NOMO-1 (cell line): Measurements from ENCODE around the gene TARS3.
"Not testable (repeated sequence)": the region's sequence is repeated elsewhere in the genome, so short reads cannot be mapped to it uniquely, and the experiment has no call there.

Source experiments
- DNase-seq, 2 experiments: peaks; one replicate each; lab custom pipeline; 2025; ENCODE audit not compliant: unreplicated experiment in 2 of 2; lab: John Stamatoyannopoulos, UW

The TARS3 gene

DNA sequence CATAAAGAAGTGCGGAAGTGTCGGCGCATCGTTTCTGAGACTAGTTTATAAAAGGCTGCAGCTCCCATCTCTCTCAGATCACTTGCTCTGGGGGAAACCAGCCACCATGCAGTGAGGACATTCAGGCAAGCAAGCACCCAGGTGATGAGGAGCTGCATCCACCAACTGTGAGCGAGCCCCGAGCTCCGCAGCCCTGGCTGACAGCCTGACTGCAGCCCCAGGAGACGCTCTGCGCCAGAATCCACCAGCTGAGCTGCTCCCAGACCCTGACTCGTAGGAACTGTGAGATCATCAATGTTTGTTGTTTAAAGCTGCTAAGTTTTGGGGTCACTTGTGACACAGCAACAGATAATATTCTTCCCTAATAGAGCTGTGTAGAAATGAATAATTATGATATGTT, 67.1 kb downstream of the TARS3 start:
- DNase-seq = no peak

GRCh38 chr15:101654624-101655337, 69.5 kb downstream of the TARS3 start:
- DNase-seq = not testable (repeated sequence)

GRCh38 chr15:101654171-101654570, 70.1 kb downstream of the TARS3 start:
- DNase-seq = peak in 1 of 2 experiments; percentile 61

DNA sequence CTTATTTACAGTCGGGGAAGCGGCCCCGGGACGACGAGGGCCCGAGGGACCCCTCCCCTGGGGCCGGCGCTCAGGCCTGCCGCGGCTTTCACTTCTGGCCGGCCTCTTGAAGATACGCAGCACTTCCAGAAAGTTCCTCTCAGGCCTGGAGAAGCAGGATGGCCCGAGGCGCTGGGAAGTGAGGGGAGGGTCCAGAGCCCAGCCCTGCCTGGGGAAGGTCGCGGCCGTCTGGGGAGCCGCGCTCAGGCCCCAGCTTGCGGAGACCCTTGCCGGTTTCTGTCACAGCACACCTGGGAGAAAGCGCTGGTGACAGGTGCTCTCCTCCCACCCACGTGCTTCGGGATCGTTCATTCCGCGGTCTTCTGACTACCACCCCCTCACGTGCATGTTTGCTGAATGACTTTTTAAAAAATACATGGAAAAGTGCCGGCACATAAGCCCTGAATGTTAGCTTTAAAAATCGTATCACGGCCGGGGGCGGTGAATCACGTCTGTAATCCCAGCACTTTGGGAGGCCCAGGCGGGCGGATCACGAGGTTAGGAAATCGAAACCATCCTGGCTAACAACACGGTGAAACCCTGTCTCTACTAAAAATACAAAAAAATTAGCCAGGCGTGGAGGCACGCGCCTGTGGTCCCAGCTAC, 71.4 kb downstream of the TARS3 start:
- DNase-seq = no peak

- DNase-seq = peak; percentile 89 to 97
Measured at GRCh38 chr15:101652098-101652785, 72.0 kb downstream of the TARS3 start, which contains the start of gene TM2D3. TSS of gene TM2D3 (minus strand) at chr15:101652381. CDS start at chr15:101652361, 20 bp downstream.

DNA sequence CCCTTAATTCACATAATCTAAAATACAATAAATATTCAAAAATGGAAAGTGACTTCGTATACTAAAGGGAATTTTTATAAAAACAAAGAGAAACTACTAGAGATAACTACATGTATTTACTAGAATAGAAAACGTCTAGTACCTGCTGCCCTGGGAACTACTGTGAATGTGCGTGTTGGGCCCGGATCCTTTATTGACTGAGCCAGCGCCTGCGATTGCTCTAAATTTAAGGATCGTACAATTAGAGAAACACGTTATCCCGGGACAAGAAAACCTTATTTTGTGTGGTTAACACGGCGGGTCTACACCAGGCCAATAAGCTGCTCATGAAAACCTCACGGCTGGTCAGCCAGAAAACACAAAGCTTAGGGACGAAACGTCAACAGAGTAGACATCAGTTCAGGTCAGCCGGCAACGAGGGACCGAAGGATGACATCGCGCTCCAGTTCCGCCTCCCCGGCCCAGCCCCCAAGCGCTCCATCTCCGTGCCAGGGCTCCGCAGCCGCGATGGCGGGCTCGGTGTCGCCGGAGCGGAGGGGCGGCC, 72.6 kb downstream of the TARS3 start:
- peak; percentile 48 to 81 for DNase-seq

GRCh38 chr15:101650145-101650544, 74.1 kb downstream of the TARS3 start:
- no peak for DNase-seq

DNA sequence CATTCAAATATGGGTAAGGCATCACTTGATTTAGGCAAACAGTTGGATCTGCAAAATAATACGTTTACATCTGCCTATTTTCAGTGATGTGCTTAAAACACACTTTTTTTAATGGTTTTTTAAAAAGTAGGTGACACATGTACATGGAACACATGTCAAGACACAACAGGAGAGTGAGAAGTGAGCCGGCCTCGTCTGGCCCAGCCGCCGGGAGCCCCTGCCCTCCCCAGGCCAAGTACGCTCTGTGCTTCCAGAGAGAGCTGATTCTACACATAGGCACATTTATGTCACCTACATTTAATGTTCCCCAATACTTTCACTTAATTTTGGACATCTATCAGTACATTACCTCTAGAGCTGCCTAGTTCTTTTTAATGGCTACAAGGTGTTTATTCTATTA, 75.9 kb downstream of the TARS3 start:
- DNase-seq = no peak

DNA sequence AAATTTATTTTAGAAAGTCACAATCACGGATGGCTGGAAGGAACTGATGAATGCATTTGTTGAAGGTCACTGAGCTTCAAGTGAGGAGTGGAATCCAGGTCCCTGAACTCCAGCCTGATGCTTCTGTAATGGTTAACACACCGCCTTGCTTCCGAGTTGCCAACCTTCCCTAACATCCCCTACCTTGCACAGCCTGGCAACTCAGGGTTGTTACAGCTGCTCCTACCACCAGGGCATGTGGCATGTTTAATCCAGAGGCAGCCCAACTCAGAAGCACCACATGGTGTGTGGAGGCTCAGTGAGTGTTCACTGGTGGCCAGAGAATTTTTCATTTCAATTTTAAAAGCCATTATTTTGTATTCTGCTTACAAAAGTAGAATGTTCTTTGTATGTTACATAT, 77.0 kb downstream of the TARS3 start:
- no peak for DNase-seq

DNA sequence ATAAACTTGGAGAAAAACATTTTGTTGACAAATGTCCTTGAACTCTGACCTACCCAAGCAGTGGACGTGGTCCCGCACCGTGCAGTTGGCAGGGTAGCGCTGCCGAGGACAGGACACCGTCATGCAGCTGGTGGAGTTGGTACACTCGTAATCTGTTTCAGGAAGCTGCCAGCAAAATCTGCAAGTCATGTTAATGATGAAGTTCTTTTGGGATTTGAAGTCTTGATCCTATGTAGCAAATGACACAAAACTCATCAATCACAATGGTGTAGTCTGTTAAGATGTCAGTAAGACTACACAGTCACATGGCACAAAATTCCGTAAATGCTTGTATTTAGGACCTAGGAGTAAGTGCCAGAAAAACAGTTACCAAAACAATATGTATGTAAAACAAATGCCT, 77.6 kb downstream of the TARS3 start:
- DNase-seq = no peak

- peak in 1 of 2 experiments; percentile 21 for DNase-seq
Measured at GRCh38 chr15:101642361-101642760, 81.9 kb downstream of the TARS3 start.

- peak; percentile 85 to 97 for DNase-seq
Measured at GRCh38 chr15:101641894-101642293, 82.4 kb downstream of the TARS3 start.

DNA sequence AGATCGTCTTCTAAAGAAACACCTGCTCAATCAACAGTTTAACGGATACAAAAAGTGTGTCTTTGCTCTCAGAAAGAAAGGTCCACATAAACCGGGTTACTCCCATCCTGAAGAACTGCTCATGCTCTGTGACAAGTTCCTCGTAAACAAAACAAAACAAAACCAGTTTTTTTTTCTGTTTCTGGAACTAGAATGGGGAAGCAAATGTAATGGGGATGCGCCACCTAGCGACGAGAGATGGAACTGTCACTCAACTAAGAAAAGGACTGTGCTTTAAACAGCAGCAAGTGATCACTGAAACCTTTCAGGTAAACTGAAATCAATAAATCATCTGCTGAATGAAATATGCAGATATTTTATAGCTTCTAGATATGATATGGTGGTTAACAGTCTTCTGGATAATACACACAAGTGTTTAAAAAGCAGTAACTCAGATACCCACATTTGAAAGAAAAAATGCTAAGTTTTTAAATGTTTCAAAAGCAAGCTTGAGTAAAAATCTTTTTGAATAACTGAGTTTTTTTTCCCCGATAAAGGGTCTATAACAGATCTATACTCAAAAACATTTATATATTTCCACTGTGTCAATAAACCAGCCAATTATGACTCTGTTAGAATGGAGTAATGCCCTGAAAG, 83.0 kb downstream of the TARS3 start:
- DNase-seq = peak; percentile 31 to 84

DNA sequence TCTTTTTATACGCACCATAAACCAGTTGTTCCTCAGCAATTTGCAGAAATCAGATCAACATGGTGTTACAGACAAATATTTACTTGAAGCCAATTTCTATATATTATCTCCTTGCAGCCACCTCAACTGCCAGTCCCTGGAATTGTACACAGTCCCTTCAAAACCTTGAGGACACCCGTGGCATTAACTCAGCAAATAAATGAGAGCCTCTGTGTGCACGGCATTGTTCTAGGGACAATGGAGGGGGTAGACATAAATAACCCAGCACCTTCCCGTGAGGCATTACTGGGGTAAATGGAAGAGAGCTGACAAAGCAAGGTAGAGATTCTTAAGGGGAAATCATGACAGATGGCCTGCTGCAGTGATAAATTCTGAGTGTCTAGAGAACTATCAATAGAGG, 84.6 kb downstream of the TARS3 start:
- no peak for DNase-seq

DNA sequence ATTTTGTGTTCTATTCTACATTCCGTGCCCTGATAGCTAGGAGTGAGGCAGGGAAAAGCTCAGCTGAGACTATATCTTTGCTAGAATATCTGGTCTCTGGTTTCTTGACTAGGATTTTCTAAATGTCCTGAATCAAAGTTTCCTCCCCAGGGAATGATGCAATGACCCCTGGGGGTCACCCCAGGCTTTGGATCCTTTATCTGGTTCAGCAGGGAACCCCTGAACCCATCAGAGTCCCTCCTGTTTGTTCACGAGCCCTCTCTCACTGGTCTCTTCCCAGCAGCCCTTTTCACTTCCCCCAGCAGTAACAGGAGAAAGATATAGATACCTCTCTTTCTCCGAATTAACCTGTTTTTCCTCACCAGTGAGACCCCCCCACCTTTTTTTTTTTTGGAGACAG, 86.4 kb downstream of the TARS3 start:
- DNase-seq = no peak

GRCh38 chr15:101637516-101637915, 86.8 kb downstream of the TARS3 start:
- DNase-seq = no peak

- no peak for DNase-seq
Measured at GRCh38 chr15:101637038-101637437, 87.2 kb downstream of the TARS3 start.

- DNase-seq = no peak
Measured at GRCh38 chr15:101635944-101636727, 88.1 kb downstream of the TARS3 start.

DNA sequence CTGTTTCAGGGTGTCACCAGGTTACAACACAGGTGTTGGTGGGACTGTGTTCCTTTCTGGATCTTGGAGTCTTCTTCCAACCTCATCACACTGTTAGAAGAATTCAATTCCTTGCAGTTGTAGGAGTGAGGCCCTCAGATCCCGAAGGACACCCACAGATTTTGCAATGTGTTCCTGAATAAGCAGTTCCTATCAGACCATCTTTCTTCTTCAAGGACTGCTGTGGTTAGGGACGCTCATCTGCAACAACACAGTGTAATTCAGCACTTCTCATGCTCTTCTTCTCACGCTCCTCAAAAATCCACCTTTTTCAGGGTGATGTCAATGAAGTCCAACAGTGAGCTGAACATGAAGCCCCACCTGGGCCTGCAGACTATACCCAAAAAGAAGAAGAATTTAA, 90.9 kb downstream of the TARS3 start:
- no peak for DNase-seq

- DNase-seq = not testable (repeated sequence)
Measured at GRCh38 chr15:101626729-101627128, 97.5 kb downstream of the TARS3 start.
